Bronchial epithelial cell (primary cell): ENCODE data around the gene NID1. TPM values are rescaled to one million over a fixed set of nuclear protein-coding genes. Genes with fewer than 3 reads are reported as not detected.

Experiments
- DNase-seq: peaks from one replicate; pipeline ENCODE4 v3.0.0-alpha.2; 2010; ENCODE audit warnings: low read depth
- FAIRE-seq: peaks from 2 replicates; lab custom pipeline; 2011; peaks lifted over from hg19 to GRCh38; lab: Jason Lieb, UNC
- H3K27me3 ChIP-seq: 2 replicates; pipeline ENCODE4 v1.5.1; 2011; ENCODE audit warnings: low read length; ENCODE audit not compliant: control insufficient read depth, insufficient read depth
- H3K36me3 ChIP-seq: 2 replicates; pipeline ENCODE4 v1.5.1; 2011; ENCODE audit warnings: low read length; ENCODE audit not compliant: control insufficient read depth, insufficient read depth
- H3K4me3 ChIP-seq: 2 replicates; pipeline ENCODE4 v1.5.1; 2011; ENCODE audit warnings: mild to moderate bottlenecking, low read depth, low read length, control low read depth
- total RNA-seq: library from RNA; depleted of rRNA; stranded (reverse); fragments of >200 nt; gene quantifications from 2 replicates; pipeline ENCODE4 v1.2.1, GENCODE V29; 2014
- TF ChIP-seq, protein P1 (sequence below): IDR thresholded peaks from 2 replicates; pipeline ENCODE4 v1.5.1; 2011; ENCODE audit warnings: mild to moderate bottlenecking, moderate library complexity, low read length, control low read depth, inconsistent platforms; ENCODE audit not compliant: insufficient read depth, severe bottlenecking

The NID1 gene
- total RNA-seq, 1 donor from 2014 or later: 1.3 TPM

GRCh38 chr1:235995511-235995910 lies 69.4 kb downstream of the NID1 start:
- no peak for FAIRE-seq
- Histone ChIP-seq H3K4me3 (no peak overlapping the region), H3K27me3 (no peaks in the 10 kb centered on the region), H3K36me3 (no peaks in the 10 kb centered on the region)
- no peak for DNase-seq
- TF ChIP-seq, protein P1, sequence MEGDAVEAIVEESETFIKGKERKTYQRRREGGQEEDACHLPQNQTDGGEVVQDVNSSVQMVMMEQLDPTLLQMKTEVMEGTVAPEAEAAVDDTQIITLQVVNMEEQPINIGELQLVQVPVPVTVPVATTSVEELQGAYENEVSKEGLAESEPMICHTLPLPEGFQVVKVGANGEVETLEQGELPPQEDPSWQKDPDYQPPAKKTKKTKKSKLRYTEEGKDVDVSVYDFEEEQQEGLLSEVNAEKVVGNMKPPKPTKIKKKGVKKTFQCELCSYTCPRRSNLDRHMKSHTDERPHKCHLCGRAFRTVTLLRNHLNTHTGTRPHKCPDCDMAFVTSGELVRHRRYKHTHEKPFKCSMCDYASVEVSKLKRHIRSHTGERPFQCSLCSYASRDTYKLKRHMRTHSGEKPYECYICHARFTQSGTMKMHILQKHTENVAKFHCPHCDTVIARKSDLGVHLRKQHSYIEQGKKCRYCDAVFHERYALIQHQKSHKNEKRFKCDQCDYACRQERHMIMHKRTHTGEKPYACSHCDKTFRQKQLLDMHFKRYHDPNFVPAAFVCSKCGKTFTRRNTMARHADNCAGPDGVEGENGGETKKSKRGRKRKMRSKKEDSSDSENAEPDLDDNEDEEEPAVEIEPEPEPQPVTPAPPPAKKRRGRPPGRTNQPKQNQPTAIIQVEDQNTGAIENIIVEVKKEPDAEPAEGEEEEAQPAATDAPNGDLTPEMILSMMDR: no peak

DNA sequence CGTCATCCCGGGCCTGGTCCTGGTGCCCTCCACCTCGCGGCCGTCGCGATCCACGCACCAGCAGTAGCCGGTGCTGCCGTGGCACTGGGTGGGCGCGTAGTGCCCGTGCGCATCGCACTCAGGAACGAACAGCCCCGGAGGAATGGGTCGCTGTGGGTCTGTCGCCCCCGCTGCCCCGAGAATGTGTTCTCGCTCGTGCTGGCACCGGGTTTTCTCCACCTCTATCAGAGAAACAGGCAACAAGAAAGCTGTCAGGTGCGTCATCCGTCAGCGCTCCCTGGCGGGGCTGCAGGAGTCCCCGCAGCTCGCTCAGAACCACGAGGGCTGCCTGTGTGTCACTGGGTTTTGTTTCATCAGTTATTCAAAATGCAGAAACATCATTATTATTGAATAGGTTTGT lies 71.2 kb downstream of the NID1 start:
- no peak for FAIRE-seq
- DNase-seq: no peak
- Histone ChIP-seq H3K36me3 (no peaks in the 10 kb centered on the region), H3K4me3 (no peak overlapping the region), H3K27me3 (no peaks in the 10 kb centered on the region)
- TF ChIP-seq, protein P1: no peak

GRCh38 chr1:235992868-235993267 lies 72.0 kb downstream of the NID1 start:
- no peaks in the 10 kb centered on the region for H3K36me3 ChIP-seq
- DNase-seq (no peak), FAIRE-seq (no peak)
- no peak overlapping the region for H3K4me3 ChIP-seq
- TF ChIP-seq, protein P1: no peak
- no peaks in the 10 kb centered on the region for H3K27me3 ChIP-seq

- TF ChIP-seq, protein P1: no peak
- Histone ChIP-seq H3K4me3 (no peak overlapping the region), H3K36me3 (no peaks in the 10 kb centered on the region), H3K27me3 (no peaks in the 10 kb centered on the region)
- FAIRE-seq (no peak), DNase-seq (no peak)
Measured at GRCh38 chr1:235992346-235992745, 72.5 kb downstream of the NID1 start.

GRCh38 chr1:235990330-235990795 lies 74.5 kb downstream of the NID1 start:
- DNase-seq (no peak), FAIRE-seq (no peak)
- Histone ChIP-seq H3K4me3 (no peak overlapping the region), H3K27me3 (no peaks in the 10 kb centered on the region), H3K36me3 (no peaks in the 10 kb centered on the region)
- TF ChIP-seq, protein P1: no peak

DNA sequence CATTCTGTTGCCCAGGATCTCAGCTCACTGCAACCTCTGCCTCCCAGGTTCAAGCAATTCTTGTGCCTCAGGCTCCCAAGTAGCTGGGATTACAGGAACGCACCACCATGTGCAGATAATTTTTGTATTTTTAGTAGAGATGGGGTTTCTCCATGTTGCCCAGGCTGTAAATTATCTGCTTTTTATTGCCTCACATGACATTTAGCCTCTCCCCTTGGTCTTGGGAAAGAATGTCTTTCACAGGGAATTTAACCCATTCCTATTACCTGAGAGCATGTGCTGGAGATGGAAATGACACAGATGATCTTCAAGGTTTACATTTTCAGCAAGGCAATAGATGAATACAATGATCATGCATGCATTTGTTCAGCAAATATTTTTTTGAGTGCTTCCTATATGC lies 75.8 kb downstream of the NID1 start:
- DNase-seq (no peak), FAIRE-seq (no peak)
- TF ChIP-seq, protein P1: no peak
- Histone ChIP-seq H3K36me3 (no peaks in the 10 kb centered on the region), H3K4me3 (no peak overlapping the region), H3K27me3 (no peaks in the 10 kb centered on the region)
